Stimulated activated naive B cell treated with anti-CD40 and anti-IgM and Interleukin-4, amounts not matched to agents 10 μg/mL and 1 μg/mL and 100 μg/mL, for 72 hours (primary cell): ENCODE data around the gene PRPSAP1.
"Not testable (repeated sequence)": the region's sequence is repeated elsewhere in the genome, so short reads cannot be mapped to it uniquely, and the experiment has no call there.

Source experiments
- ATAC-seq, 2 donors: fragments of 150-1000 bp; cut with Tn5 transposase; replicated peaks; 2 replicates each; pipeline ENCODE4 v1.10.0; 2021; ENCODE audit warnings: moderate library complexity in 1 of 2
- DNase-seq: peaks from one replicate; pipeline ENCODE4 v3.0.0; 2021
- H3K27ac Mint-ChIP-seq: one replicate; pipeline ENCODE4 v1.8.0; 2022; ENCODE audit warnings: mild to moderate bottlenecking, mixed read lengths
- H3K27me3 Mint-ChIP-seq, 2 donors: one replicate each; pipeline ENCODE4 v1.8.0; 2022; ENCODE audit warnings: mixed read lengths in 2 of 2
- H3K36me3 Mint-ChIP-seq, 2 donors: one replicate each; pipeline ENCODE4 v1.8.0; 2022; ENCODE audit warnings: mixed read lengths in 2 of 2, mild to moderate bottlenecking in 1 of 2
- H3K4me1 Mint-ChIP-seq, 2 donors: one replicate each; pipeline ENCODE4 v1.8.0; 2022; ENCODE audit warnings: mixed read lengths in 2 of 2, mild to moderate bottlenecking in 1 of 2
- H3K4me3 Mint-ChIP-seq, 2 donors: one replicate each; pipeline ENCODE4 v1.8.0; 2022; ENCODE audit warnings: mild to moderate bottlenecking in 2 of 2, mixed read lengths in 2 of 2, moderate library complexity in 1 of 2
- H3K9me3 Mint-ChIP-seq, 2 donors: one replicate each; pipeline ENCODE4 v1.8.0; 2022; ENCODE audit warnings: mixed read lengths in 2 of 2, mild to moderate bottlenecking in 1 of 2

PRPSAP1 gene

DNA sequence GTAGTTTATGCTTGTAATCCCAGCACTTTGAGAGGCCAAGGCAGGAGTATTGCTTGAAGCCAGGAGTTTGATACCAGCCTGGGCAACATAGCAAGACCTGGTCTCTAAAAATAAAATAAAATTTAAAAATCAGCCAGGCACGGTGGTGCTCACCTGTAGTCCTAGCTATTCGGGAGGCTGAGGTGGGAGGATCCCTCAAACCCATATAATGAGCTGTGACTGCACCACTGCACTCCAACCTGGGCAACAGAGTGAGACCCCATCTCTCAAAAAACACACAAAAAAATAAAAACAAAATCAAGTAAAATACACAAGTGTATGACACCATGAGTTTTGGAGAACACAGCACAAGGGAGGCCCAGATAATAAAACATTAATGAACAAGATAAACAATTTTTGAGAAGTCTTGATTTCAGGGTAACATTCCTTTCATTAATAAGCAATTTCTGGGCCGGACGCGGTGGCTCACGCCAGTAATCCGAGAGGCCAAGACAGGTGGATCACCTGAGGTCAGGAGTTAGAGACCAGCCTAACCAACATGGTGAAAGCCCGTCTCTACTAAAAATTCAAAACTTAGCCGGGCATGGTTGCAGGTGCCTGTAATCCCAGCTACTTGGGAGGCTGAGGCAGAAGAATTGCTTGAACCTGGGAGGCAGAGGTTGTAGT lies 17.9 kb downstream of the PRPSAP1 start:
- no peak for DNase-seq
- H3K4me3 Mint-ChIP-seq = no peak overlapping the region
- no peaks in the 10 kb centered on the region for H3K9me3 Mint-ChIP-seq
- H3K27ac Mint-ChIP-seq = no peak overlapping the region
- peaks cover 0 to 5% of the 10 kb centered on the region in 2 donors for H3K4me1 Mint-ChIP-seq
- ATAC-seq = no peak
- H3K36me3 Mint-ChIP-seq = peaks cover 3 to 20% of the 10 kb centered on the region in 2 donors
- no peaks in the 10 kb centered on the region for H3K27me3 Mint-ChIP-seq

DNA sequence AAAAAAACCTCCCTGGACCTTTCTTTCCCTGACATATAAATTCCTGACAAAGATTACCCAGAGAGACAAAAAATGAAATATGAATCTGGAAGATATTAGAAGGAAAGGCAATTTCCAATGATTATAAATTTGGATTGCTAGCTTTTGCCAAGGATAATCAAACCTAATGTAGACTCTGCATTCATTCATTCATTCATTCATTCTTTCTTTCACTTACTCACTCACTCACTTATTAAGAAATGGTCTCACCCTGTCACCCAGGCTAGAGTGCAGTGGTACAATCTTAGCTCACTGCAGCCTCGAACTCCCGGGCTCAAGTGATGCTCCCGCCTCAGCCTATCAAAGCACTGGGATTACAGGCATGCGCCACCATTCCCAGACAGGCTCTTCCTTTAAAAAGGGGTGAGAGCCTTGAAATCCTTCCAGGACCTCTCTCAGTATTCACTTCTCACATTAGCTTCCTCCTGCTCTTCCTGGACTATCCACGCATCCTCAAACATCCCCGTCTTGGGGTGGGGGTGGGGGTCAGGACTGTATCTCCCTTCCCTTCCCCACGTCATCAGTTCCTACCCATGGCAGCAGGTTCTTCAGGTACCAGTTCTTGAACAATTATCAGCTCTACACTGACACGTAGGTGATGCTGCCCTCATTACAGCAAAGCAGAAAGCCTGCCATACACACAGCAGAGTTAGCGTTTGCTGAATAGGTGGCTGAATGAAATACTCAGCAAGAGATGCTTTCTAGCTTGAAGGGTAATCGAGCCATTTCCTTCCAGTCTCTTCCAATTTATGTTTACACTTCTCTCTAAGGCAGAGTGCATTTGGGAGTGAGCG lies 19.8 kb downstream of the PRPSAP1 start:
- Mint-ChIP-seq H3K4me1 (peaks cover 0 to 5% of the 10 kb centered on the region in 2 donors), H3K4me3 (no peak overlapping the region), H3K27ac (no peak overlapping the region), H3K27me3 (no peaks in the 10 kb centered on the region), H3K36me3 (peaks cover 0 to 21% of the 10 kb centered on the region in 2 donors), H3K9me3 (no peaks in the 10 kb centered on the region)
- ATAC-seq = no peak
- DNase-seq = no peak

DNA sequence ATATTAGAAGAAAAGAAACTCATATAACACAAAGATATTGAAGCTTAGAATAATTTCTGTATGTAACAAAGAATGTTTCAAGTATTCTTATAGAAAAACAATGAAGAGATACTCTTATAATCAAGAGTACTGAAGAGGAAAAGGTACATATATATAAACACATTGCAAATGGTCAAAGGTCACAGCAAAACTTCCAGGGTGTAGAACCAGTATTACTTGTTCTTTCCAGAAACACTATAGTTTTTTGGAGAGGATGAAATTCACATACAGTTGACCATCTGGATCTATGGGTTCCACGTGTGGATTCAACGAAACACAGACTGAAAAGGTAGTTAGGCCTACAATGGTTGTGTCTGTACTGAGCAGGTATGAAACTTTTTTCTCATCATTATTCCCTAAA lies 22.6 kb downstream of the PRPSAP1 start:
- no peak overlapping the region for H3K4me3 Mint-ChIP-seq
- H3K9me3 Mint-ChIP-seq = no peaks in the 10 kb centered on the region
- H3K27me3 Mint-ChIP-seq = no peaks in the 10 kb centered on the region
- no peak for ATAC-seq
- DNase-seq = no peak
- H3K4me1 Mint-ChIP-seq = peaks cover 0 to 2% of the 10 kb centered on the region in 2 donors
- peaks cover 16 to 42% of the 10 kb centered on the region in 2 donors for H3K36me3 Mint-ChIP-seq
- H3K27ac Mint-ChIP-seq = no peak overlapping the region

DNA sequence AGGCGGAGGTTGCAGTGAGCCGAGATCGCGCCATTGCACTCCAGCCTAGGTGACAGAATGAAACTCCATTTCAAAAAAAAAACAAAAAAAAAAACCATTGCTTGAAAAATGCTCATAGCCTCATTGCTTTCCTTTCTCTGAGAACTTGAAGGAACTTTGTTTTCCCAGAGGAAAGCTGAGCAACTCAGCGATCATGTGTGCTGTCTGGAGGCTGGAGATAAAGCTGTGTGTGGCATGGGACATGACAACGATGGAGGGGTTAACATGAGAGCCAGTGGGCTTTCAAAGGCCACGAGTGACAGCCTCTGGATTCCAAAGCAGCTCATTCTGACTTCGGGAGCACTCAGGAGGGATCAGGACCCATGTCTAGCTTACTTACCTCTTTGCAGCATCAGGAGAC lies 24.1 kb downstream of the PRPSAP1 start:
- Mint-ChIP-seq H3K9me3 (no peaks in the 10 kb centered on the region), H3K27ac (no peak overlapping the region), H3K27me3 (no peaks in the 10 kb centered on the region)

DNA sequence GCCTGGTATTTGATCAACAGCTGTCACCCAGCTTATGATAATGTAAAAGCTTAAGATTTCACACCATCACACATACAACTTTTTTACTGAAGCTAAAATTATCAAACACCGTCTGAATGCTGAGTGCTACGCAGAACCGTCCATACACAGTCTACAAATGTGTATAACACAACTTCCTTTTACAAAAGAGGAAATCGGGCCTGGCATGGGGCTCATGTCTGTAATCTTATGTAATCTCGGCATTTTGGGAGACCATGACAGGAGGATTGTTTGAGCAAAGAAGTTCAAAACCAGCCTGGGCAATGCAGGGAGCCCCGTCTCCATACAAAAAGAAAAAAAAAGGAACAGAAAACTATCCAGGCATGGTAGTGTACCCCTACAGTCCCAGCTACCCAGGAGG lies 26.0 kb downstream of the PRPSAP1 start:
- no peaks in the 10 kb centered on the region for H3K4me1 Mint-ChIP-seq
- DNase-seq (no peak), ATAC-seq (no peak)
- H3K4me3 Mint-ChIP-seq = no peak overlapping the region
- H3K9me3 Mint-ChIP-seq = no peaks in the 10 kb centered on the region
- no peak overlapping the region for H3K27ac Mint-ChIP-seq
- peaks cover 28 to 54% of the 10 kb centered on the region in 2 donors for H3K36me3 Mint-ChIP-seq
- H3K27me3 Mint-ChIP-seq = no peaks in the 10 kb centered on the region

More for the DNA sequence above, 24.1 kb downstream of the PRPSAP1 start:
- ATAC-seq (no peak), DNase-seq (no peak)
- Mint-ChIP-seq H3K4me3 (no peak overlapping the region), H3K4me1 (peaks cover 0 to 2% of the 10 kb centered on the region in 2 donors), H3K36me3 (peaks cover 20 to 49% of the 10 kb centered on the region in 2 donors)

DNA sequence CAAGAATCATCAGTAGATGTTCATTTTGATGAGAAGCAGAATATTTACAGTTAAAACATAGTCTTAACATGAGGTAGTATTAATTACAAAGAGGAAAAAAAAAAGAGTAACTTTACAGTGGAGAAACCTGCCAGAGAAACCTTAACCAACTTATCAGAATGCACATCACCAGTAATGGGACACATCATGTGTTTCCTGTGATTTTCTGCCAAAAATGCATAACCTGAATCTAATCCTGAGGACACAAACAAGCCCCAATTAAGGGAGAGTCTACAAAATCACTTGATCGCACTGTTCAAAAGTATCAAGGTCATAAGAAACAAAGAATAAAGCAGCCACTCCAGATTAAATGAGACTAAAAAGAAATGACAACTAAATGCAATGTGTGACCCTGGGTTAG lies 27.4 kb downstream of the PRPSAP1 start:
- Mint-ChIP-seq H3K9me3 (no peaks in the 10 kb centered on the region), H3K27me3 (no peaks in the 10 kb centered on the region), H3K36me3 (peaks cover 28 to 48% of the 10 kb centered on the region in 2 donors), H3K4me1 (no peaks in the 10 kb centered on the region), H3K27ac (no peak overlapping the region), H3K4me3 (no peak overlapping the region)
- ATAC-seq (no peak), DNase-seq (no peak)

DNA sequence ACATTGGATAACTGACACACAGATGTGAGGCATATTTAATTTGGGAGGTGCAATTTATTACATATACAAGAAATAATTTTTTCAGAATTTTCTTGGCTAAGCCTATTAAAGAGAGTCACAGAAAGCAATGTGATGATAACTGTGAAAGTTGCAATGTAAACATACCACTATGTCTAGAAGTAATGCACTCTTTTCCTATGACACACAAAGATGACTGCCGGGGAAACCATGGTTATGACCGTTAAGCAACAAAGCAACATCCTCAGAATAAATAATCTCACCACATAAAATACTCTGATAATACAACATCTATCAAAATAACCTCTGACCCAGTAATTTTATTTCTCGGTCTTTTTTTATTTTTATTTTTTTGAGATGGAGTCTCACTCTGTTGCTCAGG lies 35.1 kb downstream of the PRPSAP1 start:
- H3K4me1 Mint-ChIP-seq = no peaks in the 10 kb centered on the region
- no peaks in the 10 kb centered on the region for H3K27me3 Mint-ChIP-seq
- ATAC-seq (no peak), DNase-seq (no peak)
- no peak overlapping the region for H3K4me3 Mint-ChIP-seq
- H3K36me3 Mint-ChIP-seq = peaks cover 9 to 22% of the 10 kb centered on the region in 2 donors
- no peak overlapping the region for H3K27ac Mint-ChIP-seq
- no peaks in the 10 kb centered on the region for H3K9me3 Mint-ChIP-seq

DNA sequence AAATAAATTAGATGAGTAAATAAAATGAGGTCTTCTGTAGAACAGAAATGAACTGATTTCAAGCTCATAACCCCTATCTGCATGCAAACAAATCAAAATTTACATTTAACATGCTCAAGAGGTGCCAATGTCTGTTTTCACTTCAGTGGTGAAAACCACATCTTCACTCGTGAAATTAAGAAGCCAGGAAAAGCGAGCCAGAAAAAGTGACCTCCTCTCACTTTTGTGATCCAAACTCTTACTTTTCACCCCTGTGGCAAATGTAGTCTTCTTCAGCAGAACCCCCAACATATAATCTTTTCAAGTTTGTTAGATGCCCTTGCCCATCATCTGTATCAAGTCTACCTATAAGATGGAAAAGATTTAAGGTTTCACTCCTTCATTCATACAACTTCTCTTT lies 36.2 kb downstream of the PRPSAP1 start:
- no peaks in the 10 kb centered on the region for H3K9me3 Mint-ChIP-seq
- DNase-seq (no peak), ATAC-seq (no peak)
- no peaks in the 10 kb centered on the region for H3K27me3 Mint-ChIP-seq
- H3K36me3 Mint-ChIP-seq = peaks cover 6 to 26% of the 10 kb centered on the region in 2 donors
- H3K27ac Mint-ChIP-seq = no peak overlapping the region
- no peaks in the 10 kb centered on the region for H3K4me1 Mint-ChIP-seq
- no peak overlapping the region for H3K4me3 Mint-ChIP-seq

DNA sequence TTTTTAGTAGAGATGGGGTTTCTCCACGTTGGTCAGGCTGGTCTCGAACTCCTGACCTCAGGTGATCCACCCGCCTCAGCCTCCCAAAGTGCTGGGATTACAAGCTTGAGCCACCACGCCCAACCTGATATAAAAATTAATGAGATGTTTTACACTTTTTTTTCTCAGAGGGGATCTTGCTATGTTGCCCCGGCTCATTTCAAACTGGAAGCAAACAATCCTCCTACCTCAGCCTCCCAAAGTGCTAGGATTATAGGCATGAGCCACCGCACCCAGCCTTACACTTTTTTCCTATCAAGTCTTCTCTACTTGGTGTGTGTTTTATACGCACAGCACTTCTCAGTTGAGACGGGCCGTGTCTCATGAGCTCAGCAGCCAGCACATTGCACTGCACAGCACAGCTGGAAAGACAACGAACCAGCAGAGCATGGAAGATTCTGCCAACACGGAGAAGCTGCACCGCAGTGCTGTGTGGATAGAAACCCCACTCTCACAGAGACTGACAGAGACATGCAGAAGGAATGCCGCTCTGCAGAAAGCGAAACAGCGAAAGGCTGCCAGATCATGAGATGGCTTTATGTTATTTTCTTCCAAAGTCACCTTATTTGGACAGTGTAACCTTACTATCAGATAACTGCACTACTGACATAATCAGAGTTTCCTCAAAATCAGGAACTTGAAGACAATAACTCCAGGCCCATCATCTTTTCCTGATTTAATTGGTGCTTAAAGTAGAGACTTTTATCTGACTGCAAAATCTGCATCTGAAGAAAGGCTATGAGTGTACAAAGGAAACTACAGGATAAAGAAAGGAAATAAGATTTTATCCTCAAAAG lies 39.1 kb downstream of the PRPSAP1 start:
- DNase-seq (no peak), ATAC-seq (no peak)
- Mint-ChIP-seq H3K9me3 (no peaks in the 10 kb centered on the region), H3K27me3 (no peaks in the 10 kb centered on the region), H3K27ac (no peak overlapping the region), H3K36me3 (peaks cover 6 to 21% of the 10 kb centered on the region in 2 donors), H3K4me3 (no peak overlapping the region), H3K4me1 (peaks cover 0 to under 1% of the 10 kb centered on the region in 2 donors)

DNA sequence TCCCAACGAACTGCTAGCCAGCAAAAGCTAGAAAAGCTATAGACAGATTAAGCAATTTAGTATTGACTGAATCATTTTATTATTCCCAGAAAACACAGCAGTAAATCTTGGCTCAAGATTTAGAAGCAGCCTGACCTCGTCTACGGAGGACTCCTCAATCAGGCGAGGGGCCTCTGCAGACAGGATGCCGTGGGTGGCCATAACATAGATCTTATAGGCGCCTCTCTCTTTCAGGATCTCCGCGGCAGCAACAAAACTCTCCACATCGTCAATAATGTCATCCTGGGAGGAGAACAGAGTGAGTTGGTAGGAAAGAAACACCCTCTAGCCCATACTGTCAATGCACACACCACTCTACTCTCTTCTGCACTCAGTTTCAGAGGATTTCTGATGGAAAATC lies 41.0 kb downstream of the PRPSAP1 start:
- ATAC-seq = no peak
- H3K4me1 Mint-ChIP-seq = peaks cover 0 to 4% of the 10 kb centered on the region in 2 donors
- H3K9me3 Mint-ChIP-seq = no peaks in the 10 kb centered on the region
- no peak overlapping the region for H3K27ac Mint-ChIP-seq
- H3K36me3 Mint-ChIP-seq = peaks cover 5 to 28% of the 10 kb centered on the region in 2 donors
- DNase-seq = no peak
- no peak overlapping the region for H3K4me3 Mint-ChIP-seq
- H3K27me3 Mint-ChIP-seq = no peaks in the 10 kb centered on the region

DNA sequence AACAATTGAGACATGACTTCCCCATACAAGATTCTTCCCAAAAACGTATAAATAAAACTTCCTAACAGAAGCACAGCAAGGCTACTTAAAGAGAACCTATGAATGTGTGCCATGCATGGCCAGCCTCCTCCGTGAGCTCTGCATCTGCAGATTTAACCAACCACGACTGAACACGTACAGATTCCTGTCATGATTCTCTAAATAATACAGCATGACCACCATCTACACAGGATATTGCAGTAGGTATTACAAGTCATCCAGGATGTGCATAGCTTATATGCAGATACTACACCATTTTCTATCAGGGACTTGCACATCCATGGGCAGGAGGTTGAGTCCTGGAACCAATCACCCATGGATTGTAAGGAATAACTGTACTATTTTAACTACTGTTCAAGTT lies 44.3 kb downstream of the PRPSAP1 start:
- H3K36me3 Mint-ChIP-seq = peaks cover 3 to 24% of the 10 kb centered on the region in 2 donors
- peaks cover 0 to 4% of the 10 kb centered on the region in 2 donors for H3K4me1 Mint-ChIP-seq
- H3K27me3 Mint-ChIP-seq = no peaks in the 10 kb centered on the region
- H3K4me3 Mint-ChIP-seq = no peak overlapping the region
- ATAC-seq (peak; percentile 53 to 74), DNase-seq (no peak)
- H3K9me3 Mint-ChIP-seq = no peaks in the 10 kb centered on the region
- H3K27ac Mint-ChIP-seq = peak overlapping the region; percentile 40

DNA sequence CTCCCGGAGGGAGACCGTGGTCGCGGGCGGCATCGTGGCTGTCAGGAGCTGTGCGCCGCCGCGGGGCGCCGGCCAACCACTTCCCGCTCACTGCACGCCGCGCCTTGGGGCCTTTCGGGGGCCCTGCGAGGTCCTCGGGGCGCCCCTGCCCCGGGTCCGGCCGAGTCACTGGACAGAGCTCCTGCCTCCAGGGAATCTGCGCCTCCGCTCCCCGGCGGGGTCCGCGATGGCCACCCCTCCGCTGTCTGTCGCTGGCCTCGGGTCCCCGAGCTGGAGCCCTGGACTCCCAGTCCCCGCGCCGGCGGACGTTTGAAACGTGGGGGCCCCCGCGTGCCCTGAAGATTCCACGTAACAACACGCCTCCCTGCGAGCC lies 45.8 kb downstream of the PRPSAP1 start, which contains the start of gene QRICH2:
QRICH2 (minus strand) TSS at position 311 of the 373 bp plus-strand sequence; CDS start at position 33, 278 bp downstream.
- DNase-seq = no peak
- Mint-ChIP-seq H3K36me3 (peaks cover 3 to 16% of the 10 kb centered on the region in 2 donors), H3K9me3 (no peaks in the 10 kb centered on the region), H3K4me1 (peaks cover 0 to 4% of the 10 kb centered on the region in 2 donors), H3K27ac (peak within 1 kb of the TSS; percentile 59), H3K4me3 (no peak within 1 kb of the TSS), H3K27me3 (no peaks in the 10 kb centered on the region)
- ATAC-seq = no peak

DNA sequence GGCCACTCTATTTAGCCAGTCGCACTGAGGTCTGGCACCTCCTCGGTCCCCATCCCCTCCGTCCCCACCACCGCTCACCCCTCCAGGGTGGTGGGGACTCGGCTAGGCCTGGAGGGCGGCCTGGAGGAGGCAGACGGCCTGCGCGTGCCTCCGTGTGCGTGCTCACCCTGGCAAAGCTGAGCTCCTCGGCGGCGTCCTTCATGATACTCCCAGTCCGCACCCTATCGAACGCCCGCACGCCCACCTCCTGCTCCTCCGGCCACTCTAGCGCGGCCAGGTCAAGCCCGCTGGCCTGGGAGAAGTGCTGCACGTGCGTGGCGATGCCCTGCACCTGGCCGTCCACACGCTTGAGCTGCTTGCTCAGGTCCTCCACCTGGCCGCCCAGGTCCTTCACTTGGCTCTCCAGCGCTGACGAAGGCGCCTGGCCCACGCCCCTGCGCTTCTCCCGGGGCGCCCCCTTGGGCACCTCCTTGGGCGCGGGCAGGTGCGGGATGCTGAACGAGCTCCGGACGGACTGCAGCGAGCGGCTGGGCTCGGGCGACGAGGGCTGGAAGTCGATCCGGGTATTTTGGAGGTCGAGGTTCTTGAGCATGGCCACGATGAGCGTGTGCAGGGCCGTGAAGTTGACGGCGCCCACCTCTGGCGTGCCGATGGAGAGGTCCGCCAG lies 46.3 kb downstream of the PRPSAP1 start:
- Mint-ChIP-seq H3K4me3 (no peak overlapping the region), H3K36me3 (peaks cover 3 to 13% of the 10 kb centered on the region in 2 donors), H3K27me3 (no peaks in the 10 kb centered on the region), H3K9me3 (no peaks in the 10 kb centered on the region), H3K27ac (no peak overlapping the region), H3K4me1 (peaks cover 0 to 4% of the 10 kb centered on the region in 2 donors)
- ATAC-seq (no peak), DNase-seq (no peak)

DNA sequence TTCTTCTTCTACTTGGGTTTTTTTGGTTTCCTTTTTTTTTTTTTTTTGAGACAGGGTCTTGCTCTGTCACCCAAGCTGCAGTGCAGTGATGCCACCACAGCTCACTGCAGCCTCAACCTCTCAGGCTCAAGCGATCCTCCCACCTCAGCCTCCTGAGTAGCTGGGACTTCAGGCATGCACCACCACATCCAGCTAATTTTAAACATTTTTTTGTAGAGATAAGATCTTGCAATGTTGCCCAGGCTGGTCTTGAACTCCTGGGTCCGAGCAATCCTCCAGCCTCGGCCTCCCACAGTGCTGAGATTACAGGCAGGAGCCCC lies 48.6 kb downstream of the PRPSAP1 start:
- H3K4me3 Mint-ChIP-seq, DNase-seq, ATAC-seq, H3K4me1 Mint-ChIP-seq, H3K27me3 Mint-ChIP-seq, H3K36me3 Mint-ChIP-seq, H3K9me3 Mint-ChIP-seq, H3K27ac Mint-ChIP-seq: not testable (repeated sequence)
